Stimulated activated CD4-positive, alpha-beta T cell treated with anti-CD3 and anti-CD28 coated beads, Interleukin-1b, Interleukin-23, amount 100 ng/mL, for 4 hours (primary cell): ENCODE data around the gene GPR137C.

Source experiments
- DNase-seq, 2 donors: peaks; one replicate each; pipeline ENCODE4 v3.0.0-alpha.2; 2020; ENCODE audit warnings: low read depth in 2 of 2

The GPR137C gene

DNA sequence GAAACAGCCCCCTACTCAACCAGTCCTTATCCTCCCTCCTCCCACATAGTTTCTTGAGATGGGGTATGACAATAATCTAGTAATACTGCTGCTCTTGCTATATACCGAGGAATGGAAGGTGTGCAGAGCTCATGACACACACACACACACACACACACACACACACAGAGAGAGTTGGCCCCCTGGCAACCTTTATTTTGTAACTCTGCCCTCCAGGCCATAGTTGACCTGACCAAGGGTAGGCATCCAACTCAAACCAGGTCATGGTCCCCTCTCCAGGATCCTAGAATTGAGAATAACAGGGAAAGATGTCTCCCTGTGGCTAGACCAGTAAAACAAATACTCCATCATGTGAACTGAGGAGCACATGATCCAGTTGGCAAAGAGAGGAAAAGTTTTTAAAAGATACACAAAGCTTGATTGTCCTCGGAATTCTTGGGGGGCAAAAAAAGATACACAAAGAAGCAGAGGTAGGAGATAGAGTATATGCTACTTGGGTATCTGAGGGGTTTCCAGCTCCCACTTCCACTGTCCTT, 131.4 kb downstream of the GPR137C start:
- no peak for DNase-seq

DNA sequence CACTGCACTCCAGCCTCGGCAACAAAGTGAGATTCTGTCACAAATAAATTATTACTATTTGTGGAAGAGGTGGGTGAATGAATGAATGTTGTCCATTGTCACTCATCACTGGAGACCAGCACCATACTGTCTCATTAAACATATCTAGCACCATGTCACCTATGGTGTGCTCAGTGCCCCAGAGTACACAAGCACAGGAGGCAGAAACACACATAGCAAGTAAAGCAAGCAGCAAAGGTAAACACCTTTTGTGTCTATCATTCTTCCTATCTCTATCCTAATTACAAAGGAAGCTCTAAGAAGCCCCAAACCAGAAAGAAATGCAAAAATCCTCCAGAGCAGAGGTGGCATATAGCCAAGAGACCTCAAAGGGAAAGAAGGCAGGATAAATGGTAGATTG, 133.5 kb downstream of the GPR137C start:
- DNase-seq, result no peak
